H9 (cell line): Measurements from ENCODE around the gene TTC12. TPM values are rescaled to one million over a fixed set of nuclear protein-coding genes. Genes with fewer than 3 reads are reported as not detected.

Source experiments
- DNase-seq: peaks from one replicate; pipeline ENCODE4 v3.0.0-alpha.2; 2017
- H2AFZ ChIP-seq: one replicate; pipeline ENCODE4 v1.6.1; 2013; ENCODE audit warnings: mild to moderate bottlenecking, low read length, control low read depth, moderate library complexity
- H2AK5ac ChIP-seq: 2 replicates; pipeline ENCODE4 v1.6.1; 2013; ENCODE audit warnings: low read length, control low read depth, mixed read lengths; ENCODE audit not compliant: insufficient read length
- H2BK120ac ChIP-seq: one replicate; pipeline ENCODE4 v1.6.1; 2013; ENCODE audit warnings: low read depth, mild to moderate bottlenecking, low read length, control low read depth, inconsistent platforms; ENCODE audit not compliant: poor library complexity, severe bottlenecking
- H2BK12ac ChIP-seq: 2 replicates; pipeline ENCODE4 v1.6.1; 2013; ENCODE audit warnings: low read length, control low read depth, mixed read lengths, low read depth; ENCODE audit not compliant: insufficient read length
- H2BK15ac ChIP-seq: 2 replicates; pipeline ENCODE4 v1.6.1; 2013; ENCODE audit warnings: low read depth, low read length, control low read depth
- H2BK20ac ChIP-seq: one replicate; pipeline ENCODE4 v1.6.1; 2013; ENCODE audit warnings: low read depth, mild to moderate bottlenecking, low read length, control low read depth, inconsistent platforms; ENCODE audit not compliant: poor library complexity, severe bottlenecking
- H2BK5ac ChIP-seq: 2 replicates; pipeline ENCODE4 v1.6.1; 2013; ENCODE audit warnings: low read length, control low read depth, mixed read lengths; ENCODE audit not compliant: insufficient read length
- H3K14ac ChIP-seq: 2 replicates; pipeline ENCODE4 v1.6.1; 2013; ENCODE audit warnings: low read length, control low read depth; ENCODE audit not compliant: insufficient read depth
- H3K18ac ChIP-seq: 2 replicates; pipeline ENCODE4 v1.6.1; 2013; ENCODE audit warnings: low read depth, mild to moderate bottlenecking, mixed read lengths, low read length, control low read depth; ENCODE audit not compliant: insufficient read length
- H3K23ac ChIP-seq: 2 replicates; pipeline ENCODE4 v1.6.1; 2013; ENCODE audit warnings: low read length, control low read depth, mixed read lengths, low read depth; ENCODE audit not compliant: insufficient read length
- H3K23me2 ChIP-seq: 2 replicates; pipeline ENCODE4 v1.6.1; 2013; ENCODE audit warnings: low read depth, mild to moderate bottlenecking, mixed read lengths, low read length, control low read depth; ENCODE audit not compliant: insufficient read length, poor library complexity, severe bottlenecking
- H3K27ac ChIP-seq: 2 replicates; pipeline ENCODE4 v1.5.1; 2013; ENCODE audit warnings: low read length, control low read depth, mixed read lengths, low read depth; ENCODE audit not compliant: insufficient read length
- H3K27me3 ChIP-seq: 2 replicates; pipeline ENCODE4 v1.6.1; 2013; ENCODE audit warnings: low read length, control low read depth, inconsistent platforms; ENCODE audit not compliant: insufficient read depth
- H3K4ac ChIP-seq: 2 replicates; pipeline ENCODE4 v1.6.1; 2013; ENCODE audit warnings: low read depth, mild to moderate bottlenecking, control low read depth, inconsistent platforms, low read length, moderate library complexity
- H3K4me1 ChIP-seq: 2 replicates; pipeline ENCODE4 v1.6.1; 2013; ENCODE audit warnings: low read length, control low read depth, inconsistent platforms; ENCODE audit not compliant: insufficient read depth
- H3K4me2 ChIP-seq: 2 replicates; pipeline ENCODE4 v1.6.1; 2013; ENCODE audit warnings: low read length, control low read depth, mixed read lengths; ENCODE audit not compliant: insufficient read length, insufficient read depth
- H3K56ac ChIP-seq: 2 replicates; pipeline ENCODE4 v1.6.1; 2013; ENCODE audit warnings: low read depth, mild to moderate bottlenecking, mixed read lengths, low read length, control low read depth; ENCODE audit not compliant: insufficient read length
- H3K79me1 ChIP-seq: 2 replicates; pipeline ENCODE4 v1.6.1; 2013; ENCODE audit warnings: low read depth, mild to moderate bottlenecking, moderate library complexity, low read length, control low read depth, inconsistent platforms; ENCODE audit not compliant: insufficient read depth, poor library complexity, severe bottlenecking
- H3K79me2 ChIP-seq: 2 replicates; pipeline ENCODE4 v1.6.1; 2013; ENCODE audit warnings: low read length, control low read depth, inconsistent platforms; ENCODE audit not compliant: insufficient read depth
- H3K9ac ChIP-seq: 2 replicates; pipeline ENCODE4 v1.6.1; 2013; ENCODE audit warnings: low read length, control low read depth, mixed read lengths; ENCODE audit not compliant: insufficient read length; ENCODE audit errors: extremely low read depth
- H3K9me3 ChIP-seq: one replicate; pipeline ENCODE4 v1.6.1; 2013; ENCODE audit warnings: low read depth, low read length, inconsistent platforms; ENCODE audit not compliant: control insufficient read depth
- H3T11ph ChIP-seq: one replicate; pipeline ENCODE4 v1.6.1; 2013; ENCODE audit warnings: mild to moderate bottlenecking, low read length, control low read depth, inconsistent platforms
- H4K20me1 ChIP-seq: one replicate; pipeline ENCODE4 v1.6.1; 2013; ENCODE audit not compliant: control insufficient read depth, insufficient read length, insufficient read depth
- H4K5ac ChIP-seq: 2 replicates; pipeline ENCODE4 v1.6.1; 2013; ENCODE audit warnings: low read depth, mild to moderate bottlenecking, mixed read lengths, low read length, control low read depth; ENCODE audit not compliant: insufficient read length
- H4K8ac ChIP-seq: replicated peaks from 2 replicates; pipeline ENCODE4 v1.6.1; 2013; ENCODE audit warnings: low read length, control low read depth, mixed read lengths, low read depth; ENCODE audit not compliant: insufficient read length
- H4K91ac ChIP-seq: 2 replicates; pipeline ENCODE4 v1.6.1; 2013; ENCODE audit warnings: low read depth, mild to moderate bottlenecking, moderate library complexity, mixed read lengths, low read length, control low read depth; ENCODE audit not compliant: insufficient read length
- H3K27ac Mint-ChIP-seq, 3 experiments: 2 replicates in 2 of 3; 3 replicates in 1 of 3; pipeline ENCODE4 v1.8.0; 2020 to 2021; ENCODE audit warnings: mixed read lengths in 3 of 3, mild to moderate bottlenecking in 1 of 3, moderate library complexity in 1 of 3
- H3K27me3 Mint-ChIP-seq: 2 replicates; pipeline ENCODE4 v1.8.0; 2021; ENCODE audit warnings: low read depth, mild to moderate bottlenecking, moderate library complexity, mixed read lengths
- H3K36me3 Mint-ChIP-seq, 3 experiments: 2 replicates in 2 of 3; 3 replicates in 1 of 3; pipeline ENCODE4 v1.8.0; 2020 to 2021; ENCODE audit warnings: low read depth in 3 of 3, mixed read lengths in 3 of 3; ENCODE audit not compliant: insufficient read depth in 1 of 3
- H3K4me1 Mint-ChIP-seq, 2 experiments: 2 replicates each; pipeline ENCODE4 v1.8.0; 2020; ENCODE audit warnings: mixed read lengths in 2 of 2
- H3K4me3 Mint-ChIP-seq, 2 experiments: 2 replicates in 1 of 2; 3 replicates in 1 of 2; pipeline ENCODE4 v1.8.0; 2020 to 2021; ENCODE audit warnings: mild to moderate bottlenecking in 2 of 2, mixed read lengths in 2 of 2, moderate library complexity in 1 of 2
- H3K9me3 Mint-ChIP-seq, 2 experiments: 2 replicates in 1 of 2; 3 replicates in 1 of 2; pipeline ENCODE4 v1.8.0; 2020; ENCODE audit warnings: mild to moderate bottlenecking in 2 of 2, mixed read lengths in 2 of 2, moderate library complexity in 1 of 2
- WGBS: extraction: QIAGEN DNeasy Blood & Tissue Kit; methylation state at CpG from one replicate; pipeline ENCODE4 v1.1.7; 2013; ENCODE audit warnings: missing lambda C conversion rate, low lambda C conversion rate, mixed read lengths; ENCODE audit not compliant: insufficient read length; ENCODE audit errors: extremely low coverage; 5-methylcytosine and 5-hydroxymethylcytosine counted together
- total RNA-seq: library from RNA; stranded (reverse); gene quantifications from 2 replicates; pipeline ENCODE4 v1.2.1, GENCODE V29; 2021
- TF ChIP-seq, protein P1 (sequence below): fragments of 200-600 bp; sonication (generic); conservative IDR thresholded peaks from 3 replicates; pipeline ENCODE4 v1.8.0; 2021; ENCODE audit warnings: antibody characterized with exemption, mild to moderate bottlenecking

TTC12 gene
- total RNA-seq, 1 experiment from 2014 or later, result 8.3 TPM

DNA sequence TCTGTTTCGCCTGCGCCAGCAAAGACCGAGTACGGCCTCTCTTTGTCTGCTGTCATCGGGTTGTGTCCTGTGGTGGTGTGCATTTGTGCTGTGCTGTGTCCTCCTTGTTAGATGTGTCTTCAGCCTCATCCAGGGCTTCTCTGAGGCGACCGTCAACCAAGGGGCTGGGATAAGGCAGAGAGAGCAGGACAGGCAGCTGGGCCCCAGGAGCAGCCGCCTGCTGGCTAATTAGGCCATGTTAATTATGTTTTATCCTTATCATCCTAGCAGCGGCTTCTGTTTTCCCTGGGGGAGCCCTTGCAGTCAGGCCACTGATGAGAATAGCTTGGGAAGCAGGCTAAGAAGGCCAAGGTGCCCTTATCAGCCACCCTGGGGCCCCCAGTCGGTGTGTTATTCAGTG lies 40.7 kb upstream of the TTC12 start:
- Histone ChIP-seq H2AK5ac (no peak overlapping the region), H2BK15ac (no peak overlapping the region), H3K23me2 (no peaks in the 10 kb centered on the region), H4K91ac (no peak overlapping the region), H3K4ac (no peak overlapping the region), H4K5ac (no peak overlapping the region), H3K79me2 (no peaks in the 10 kb centered on the region), H2BK12ac (no peak overlapping the region), H3K9me3 (no peaks in the 10 kb centered on the region), H3T11ph (no peak overlapping the region), H3K4me2 (no peak overlapping the region), H4K20me1 (no peaks in the 10 kb centered on the region), H3K9ac (no peak overlapping the region), H3K23ac (no peak overlapping the region), H2BK120ac (no peak overlapping the region), H3K27ac (no peak overlapping the region), H4K8ac (no peak overlapping the region), H3K27me3 (no peaks in the 10 kb centered on the region), H3K56ac (no peak overlapping the region), H3K18ac (no peak overlapping the region), H2AFZ (no peak overlapping the region), H3K14ac (no peak overlapping the region), H3K4me1 (no peaks in the 10 kb centered on the region), H2BK5ac (no peak overlapping the region), H2BK20ac (no peak overlapping the region), H3K79me1 (no peaks in the 10 kb centered on the region)
- Mint-ChIP-seq H3K27me3 (no peaks in the 10 kb centered on the region; the same call in 1 of the 2 replicates), H3K27ac (no peak overlapping the region; a peak in 1 of 7 replicates), H3K36me3 (no peaks in the 10 kb centered on the region), H3K4me3 (no peak overlapping the region), H3K9me3 (no peaks in the 10 kb centered on the region), H3K4me1 (peaks cover 0 to 4% of the 10 kb centered on the region in 2 experiments; a peak in 1 of 4 replicates)
- DNase-seq, result no peak
- TF ChIP-seq, protein P1, sequence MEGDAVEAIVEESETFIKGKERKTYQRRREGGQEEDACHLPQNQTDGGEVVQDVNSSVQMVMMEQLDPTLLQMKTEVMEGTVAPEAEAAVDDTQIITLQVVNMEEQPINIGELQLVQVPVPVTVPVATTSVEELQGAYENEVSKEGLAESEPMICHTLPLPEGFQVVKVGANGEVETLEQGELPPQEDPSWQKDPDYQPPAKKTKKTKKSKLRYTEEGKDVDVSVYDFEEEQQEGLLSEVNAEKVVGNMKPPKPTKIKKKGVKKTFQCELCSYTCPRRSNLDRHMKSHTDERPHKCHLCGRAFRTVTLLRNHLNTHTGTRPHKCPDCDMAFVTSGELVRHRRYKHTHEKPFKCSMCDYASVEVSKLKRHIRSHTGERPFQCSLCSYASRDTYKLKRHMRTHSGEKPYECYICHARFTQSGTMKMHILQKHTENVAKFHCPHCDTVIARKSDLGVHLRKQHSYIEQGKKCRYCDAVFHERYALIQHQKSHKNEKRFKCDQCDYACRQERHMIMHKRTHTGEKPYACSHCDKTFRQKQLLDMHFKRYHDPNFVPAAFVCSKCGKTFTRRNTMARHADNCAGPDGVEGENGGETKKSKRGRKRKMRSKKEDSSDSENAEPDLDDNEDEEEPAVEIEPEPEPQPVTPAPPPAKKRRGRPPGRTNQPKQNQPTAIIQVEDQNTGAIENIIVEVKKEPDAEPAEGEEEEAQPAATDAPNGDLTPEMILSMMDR, result no peak
- no CpG with 5 or more reads among the region's 10 CpGs for WGBS
